Measurements from ENCODE around the gene RABGGTB.
"Not testable (repeated sequence)": the region's sequence is repeated elsewhere in the genome, so short reads cannot be mapped to it uniquely, and the experiment has no call there.

RABGGTB gene

DNA sequence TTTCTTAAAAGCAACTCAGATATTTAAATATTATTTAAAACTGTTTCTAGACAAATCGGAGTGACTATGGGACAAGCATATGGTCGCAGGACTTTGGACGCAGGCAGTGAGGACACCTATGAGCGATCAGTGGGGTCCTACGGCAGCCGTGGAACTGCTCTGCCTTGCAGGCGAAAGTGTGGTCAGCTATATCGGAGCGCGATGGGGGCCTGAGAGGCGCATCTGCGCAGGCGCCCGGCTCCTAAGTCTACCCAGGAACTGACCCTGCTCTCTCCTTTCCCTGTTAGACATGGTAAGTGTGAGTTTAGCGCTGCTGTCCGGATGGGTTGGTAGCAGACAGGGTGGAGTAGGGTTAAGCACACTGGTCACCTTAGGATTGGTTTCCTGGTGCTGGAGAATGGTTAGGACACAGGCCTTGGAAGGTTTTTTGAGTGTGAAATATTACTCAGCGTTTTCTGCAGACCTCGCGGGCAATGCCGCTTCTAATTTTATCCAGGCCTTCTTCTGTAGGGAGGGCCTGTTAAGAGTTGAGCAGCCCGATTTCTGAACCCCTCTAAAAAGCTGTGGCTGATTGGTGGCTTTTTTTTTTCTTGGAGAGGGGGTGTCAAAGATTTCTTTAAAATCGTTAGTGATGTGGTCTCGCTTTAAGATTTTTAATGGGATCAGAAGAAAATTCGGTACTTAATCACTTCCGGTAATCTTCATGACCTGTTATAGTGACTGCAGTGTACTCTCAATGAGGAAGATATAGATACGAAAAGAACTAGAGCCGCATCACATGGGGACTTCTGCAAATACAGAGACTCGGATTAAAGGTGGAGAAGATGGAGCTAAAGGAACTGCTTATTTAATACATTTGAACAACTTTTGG lies at the start of gene RABGGTB:
Gene RABGGTB, plus strand, starts transcription at position 274 of the 871 bp plus-strand sequence. Its CDS starts 16 bp downstream, at position 290.
- peak; percentile 96 for DNase-seq

- DNase-seq, result no peak
These were observed 43.9 kb upstream of the RABGGTB start for GRCh38 chr1:75742047-75742625.

GRCh38 chr1:75745276-75745675 lies 40.8 kb upstream of the RABGGTB start:
- DNase-seq, result no peak

DNA sequence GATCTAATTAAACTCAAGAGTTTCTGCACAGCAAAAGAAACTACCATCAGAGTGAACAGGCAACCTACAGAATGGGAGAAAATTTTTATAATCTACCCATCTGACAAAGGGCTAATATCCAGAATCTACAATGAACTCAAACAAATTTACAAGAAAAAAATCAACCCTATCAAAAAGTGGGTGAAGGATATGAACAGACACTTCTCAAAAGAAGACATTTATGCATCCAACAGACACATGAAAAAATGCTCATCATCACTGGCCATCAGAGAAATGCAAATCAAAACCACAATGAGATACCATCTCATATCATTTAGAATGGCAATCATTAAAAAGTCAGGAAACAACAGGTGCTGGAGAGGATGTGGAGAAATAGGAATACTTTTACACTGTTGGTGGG lies 28.8 kb upstream of the RABGGTB start:
- DNase-seq, result not testable (repeated sequence)

GRCh38 chr1:75758543-75758942 lies 27.5 kb upstream of the RABGGTB start:
- DNase-seq, result not testable (repeated sequence)

GRCh38 chr1:75764057-75764655 lies 21.9 kb upstream of the RABGGTB start:
- DNase-seq, result no peak

- no peak for DNase-seq
These were observed 20.2 kb upstream of the RABGGTB start for GRCh38 chr1:75765697-75766355.

DNA sequence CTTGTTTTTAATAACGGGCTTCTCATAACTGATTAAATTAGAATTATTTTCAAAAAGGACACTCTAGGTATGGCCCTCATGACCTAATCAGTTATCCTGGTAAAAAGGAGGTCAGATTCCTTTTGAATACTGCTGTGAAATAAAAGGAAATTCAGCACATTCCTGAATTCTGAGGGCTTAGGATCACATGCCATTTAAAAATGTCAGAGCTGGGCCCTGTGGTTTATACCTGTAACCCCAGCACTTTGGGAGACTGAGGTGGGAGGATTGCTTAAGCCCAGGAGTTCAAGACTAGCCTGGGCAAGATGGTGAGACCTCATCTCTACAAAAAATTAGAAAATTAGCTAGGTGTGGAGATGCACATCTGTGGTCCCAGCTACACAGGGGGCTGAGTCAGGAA lies 18.0 kb upstream of the RABGGTB start:
- DNase-seq, result no peak

DNA sequence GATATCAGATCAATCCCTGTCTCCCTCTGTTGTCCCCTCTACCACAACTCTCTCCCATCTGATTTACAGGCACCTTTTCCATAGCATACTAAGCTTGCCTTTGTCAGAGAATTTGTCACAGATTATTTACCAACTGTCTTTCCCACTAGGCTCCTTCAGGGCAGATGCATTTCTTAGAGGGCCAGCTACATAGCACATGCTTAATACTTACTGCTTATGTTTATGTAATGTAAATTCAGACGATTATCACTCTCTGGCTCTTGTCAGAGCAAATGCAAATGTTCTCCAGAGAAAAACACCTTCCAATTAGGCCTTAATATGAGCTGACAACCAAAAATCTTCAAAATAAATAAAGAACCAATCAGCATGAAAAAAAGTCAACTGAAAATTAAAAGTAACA lies 15.3 kb upstream of the RABGGTB start:
- DNase-seq, result no peak

- no peak for DNase-seq
These were observed 14.1 kb upstream of the RABGGTB start for GRCh38 chr1:75771978-75772377.

GRCh38 chr1:75777812-75778211 lies 8.2 kb upstream of the RABGGTB start:
- DNase-seq, result not testable (repeated sequence)

GRCh38 chr1:75778694-75779093 lies 7.4 kb upstream of the RABGGTB start:
- not testable (repeated sequence) for DNase-seq

DNA sequence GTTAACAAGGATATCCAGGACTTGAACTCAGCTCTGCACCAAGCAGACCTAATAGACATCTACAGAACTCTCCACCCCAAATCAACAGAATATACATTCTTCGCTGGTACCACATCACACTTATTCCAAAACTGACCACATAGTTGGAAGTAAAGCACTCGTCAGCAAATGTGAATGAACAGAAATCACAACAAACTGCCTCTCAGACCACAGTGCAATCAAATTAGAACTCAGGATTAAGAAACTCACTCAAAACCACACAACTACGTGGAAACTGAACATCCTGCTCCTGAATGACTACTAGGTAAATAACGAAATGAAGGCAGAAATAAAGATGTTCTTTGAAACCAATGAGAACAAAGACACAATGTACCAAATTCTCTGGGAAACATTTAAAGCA lies 5.9 kb upstream of the RABGGTB start:
- not testable (repeated sequence) for DNase-seq

- DNase-seq, result not testable (repeated sequence)
These were observed 2.1 kb upstream of the RABGGTB start for GRCh38 chr1:75783920-75784319.

- no peak for DNase-seq
These were observed 605 bp upstream of the RABGGTB start for GRCh38 chr1:75785320-75785982.

DNA sequence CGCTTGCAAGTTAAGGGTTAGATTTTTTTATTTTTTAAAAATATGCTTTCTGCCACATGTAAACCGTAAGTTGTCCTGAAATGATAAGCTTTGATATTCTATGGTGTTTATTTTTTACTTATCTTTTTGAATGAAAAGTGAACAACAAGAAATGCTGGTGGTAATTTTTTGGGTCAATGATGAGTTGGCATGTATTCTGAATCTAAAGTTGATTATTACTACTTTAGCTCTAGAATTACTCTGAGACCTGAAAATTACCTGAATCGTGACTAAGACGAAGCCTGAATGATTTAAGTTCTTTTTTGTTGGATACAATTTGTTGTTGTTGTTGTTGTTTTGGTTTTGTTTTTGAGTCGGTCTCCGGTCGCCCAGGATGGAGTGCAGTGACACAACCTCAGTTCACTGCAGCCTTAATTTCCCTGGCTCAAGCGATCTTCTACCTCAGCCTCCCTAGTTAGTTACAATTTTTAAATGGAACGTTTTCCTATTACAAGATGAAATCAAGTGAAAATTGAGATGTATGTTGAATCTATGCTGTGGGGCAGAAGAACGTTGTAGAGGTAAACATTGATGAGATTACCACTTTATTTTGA lies 941 bp downstream of the RABGGTB start:
- no peak for DNase-seq

GRCh38 chr1:75787524-75787923 lies 1.5 kb downstream of the RABGGTB start:
- DNase-seq, result no peak

DNA sequence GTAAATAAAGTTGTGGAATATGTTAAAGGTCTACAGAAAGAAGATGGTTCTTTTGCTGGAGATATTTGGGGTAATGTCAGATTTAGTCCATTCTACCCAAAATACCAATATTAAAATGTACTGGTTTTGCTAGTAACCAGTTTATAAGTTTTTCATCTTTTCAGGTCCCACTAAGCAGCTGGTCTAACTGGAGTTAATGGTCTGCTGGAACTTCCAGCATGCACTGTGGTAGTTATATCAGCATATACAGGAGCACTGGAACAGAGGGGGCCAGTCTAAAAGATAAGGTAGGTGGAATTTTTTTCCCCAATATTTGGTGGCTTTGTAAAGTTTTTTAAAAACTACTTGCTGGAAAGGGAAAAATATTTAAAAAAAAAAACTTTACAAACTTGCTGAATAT lies 3.9 kb downstream of the RABGGTB start:
- no peak for DNase-seq

GRCh38 chr1:75791022-75791421 lies 5.0 kb downstream of the RABGGTB start:
- DNase-seq, result no peak

GRCh38 chr1:75792091-75792490 lies 6.0 kb downstream of the RABGGTB start:
- no peak for DNase-seq

GRCh38 chr1:75794382-75794781 lies 8.3 kb downstream of the RABGGTB start:
- no peak for DNase-seq

DNA sequence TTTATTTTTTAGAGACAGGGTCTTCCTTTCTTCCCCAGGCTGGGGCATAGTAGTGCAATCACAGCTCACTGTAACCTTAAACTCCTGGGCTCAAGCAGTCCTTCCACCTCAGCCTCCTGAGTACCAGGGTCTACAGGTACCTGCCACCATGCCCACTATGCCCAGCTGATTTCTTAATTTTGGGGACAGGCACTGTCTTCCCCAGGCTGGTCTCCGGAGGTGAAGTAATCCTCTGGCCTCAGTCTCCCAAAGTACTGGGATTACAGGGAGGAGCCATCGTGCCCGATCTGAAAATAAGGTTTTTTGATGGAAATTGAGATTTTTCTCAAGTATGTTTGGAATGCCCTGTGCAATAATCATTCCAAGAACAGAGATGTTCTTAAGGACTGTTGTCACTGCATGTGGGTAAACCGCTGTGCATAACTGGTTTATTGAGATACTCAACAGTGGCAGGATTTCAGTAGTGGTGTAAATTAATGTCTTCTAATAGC lies 9.7 kb downstream of the RABGGTB start:
- DNase-seq, result no peak
